Activated CD4-positive, alpha-beta T cell treated with anti-CD3 and anti-CD28 coated beads for 36 hours (primary cell): ENCODE data around the gene ADAM15. TPM values are rescaled to one million over a fixed set of nuclear protein-coding genes. Genes with fewer than 3 reads are reported as not detected.

Source experiments
- ATAC-seq: fragments of 200-7000 bp; cut with Tn5 transposase; one replicate; pipeline ENCODE4 v1.10.0; 2021; ENCODE audit warnings: mild to moderate bottlenecking, moderate library complexity
- CTCF ChIA-PET: fragments of 350-600 bp; sonication (Branson Sonifier 250); formaldehyde crosslinking; loops from one replicate; lab custom pipeline; 2021; ENCODE audit warnings: antibody characterized with exemption; lab: Charles Lee
- POLR2A ChIA-PET: fragments of 350-600 bp; sonication (Branson Sonifier 250); formaldehyde crosslinking; loops from one replicate; lab custom pipeline; 2021; ENCODE audit warnings: antibody characterized with exemption, inconsistent platforms; lab: Charles Lee
- DNase-seq: peaks from one replicate; pipeline ENCODE4 v3.0.0-alpha.2; 2020
- H3K27ac Mint-ChIP-seq: one replicate; pipeline ENCODE4 v1.8.0; 2021; ENCODE audit warnings: mixed read lengths
- H3K27me3 Mint-ChIP-seq: one replicate; pipeline ENCODE4 v1.8.0; 2021; ENCODE audit warnings: mixed read lengths
- H3K36me3 Mint-ChIP-seq: one replicate; pipeline ENCODE4 v1.8.0; 2021; ENCODE audit warnings: low read depth, mixed read lengths
- H3K4me1 Mint-ChIP-seq: one replicate; pipeline ENCODE4 v1.8.0; 2021; ENCODE audit warnings: mixed read lengths
- H3K4me3 Mint-ChIP-seq: one replicate; pipeline ENCODE4 v1.8.0; 2021; ENCODE audit warnings: mild to moderate bottlenecking, moderate library complexity, mixed read lengths
- H3K9me3 Mint-ChIP-seq: one replicate; pipeline ENCODE4 v1.8.0; 2021; ENCODE audit warnings: low read depth, mixed read lengths
- intact Hi-C, 2 experiments: fragments of 100-400 bp; cut with DNase I in 1 of 2; cut with micrococcal nuclease in 1 of 2; formaldehyde crosslinking; loops; one replicate each; pipeline versions ENCODE4 v1.14.2 to v1.15.1; 2022 to 2024; cut with DNase I, micrococcal nuclease
- total RNA-seq, 2 experiments: library from RNA; stranded (reverse); gene quantifications; one replicate each; pipeline ENCODE4 v1.2.3, GENCODE V29; 2021

ADAM15 gene
- total RNA-seq, 2 experiments from 2014 or later: 42.4 to 48.8 TPM

- DNase-seq: peak; percentile 45
- POLR2A ChIA-PET: interaction anchor here (1.1 kb wide), 1 partner anchor 97 kb away, joined by 5 read pairs; the partner anchor contains the start of gene FLAD1
Measured at GRCh38 chr1:155079487-155080311, 28.6 kb downstream of the ADAM15 start.

GRCh38 chr1:155080312-155081228, 29.5 kb downstream of the ADAM15 start:
- H3K9me3 Mint-ChIP-seq: no peaks in the 10 kb centered on the region
- ChIA-PET POLR2A (interaction anchor here (0.7 to 1.1 kb wide), 2 partner anchors 98 to 114 kb away, joined by 5 to 7 read pairs; partner anchors contain the start of gene FLAD1), CTCF (interaction anchor here (1.0 to 2.0 kb wide), 6 partner anchors 10 to 92 kb away, joined by 3 to 5 read pairs (median 4); partner anchors contain the start of genes ADAM15 and KRTCAP2)
- DNase-seq: peak; percentile 65
- no peak overlapping the region for H3K27ac Mint-ChIP-seq
- ATAC-seq: no peak
- H3K4me1 Mint-ChIP-seq: peaks cover 51% of the 10 kb centered on the region
- peaks cover 1% of the 10 kb centered on the region for H3K36me3 Mint-ChIP-seq
- peaks cover 35% of the 10 kb centered on the region for H3K27me3 Mint-ChIP-seq
- peak overlapping the region; percentile 42 for H3K4me3 Mint-ChIP-seq
- intact Hi-C loops: no loop called here

More at GRCh38 chr1:155079487-155080311, 28.6 kb downstream of the ADAM15 start:
- H3K9me3 Mint-ChIP-seq: no peaks in the 10 kb centered on the region
- H3K4me3 Mint-ChIP-seq: peak overlapping the region; percentile 61
- peaks cover 35% of the 10 kb centered on the region for H3K27me3 Mint-ChIP-seq
- H3K27ac Mint-ChIP-seq: peak overlapping the region; percentile 15
- CTCF ChIA-PET: interaction anchor here (1.6 to 2.9 kb wide), 4 partner anchors 9 to 93 kb away, joined by 3 to 20 read pairs (median 10); partner anchors contain the start of genes EFNA4 and KRTCAP2
- no peak for ATAC-seq
- peaks cover 1% of the 10 kb centered on the region for H3K36me3 Mint-ChIP-seq
- H3K4me1 Mint-ChIP-seq: peaks cover 48% of the 10 kb centered on the region
- intact Hi-C loops: no loop called here

GRCh38 chr1:155081472-155082300, 30.6 kb downstream of the ADAM15 start:
- Mint-ChIP-seq H3K36me3 (peaks cover 1% of the 10 kb centered on the region), H3K27ac (peak overlapping the region; percentile 2), H3K27me3 (peaks cover 35% of the 10 kb centered on the region), H3K4me3 (peak overlapping the region; percentile 42), H3K9me3 (no peaks in the 10 kb centered on the region), H3K4me1 (peaks cover 54% of the 10 kb centered on the region)
- peak; percentile 64 for DNase-seq
- ATAC-seq: no peak
- intact Hi-C loops: no loop called here
- ChIA-PET CTCF (interaction anchor here (1.0 to 4.8 kb wide), 7 partner anchors 9 to 91 kb away, joined by 3 to 81 read pairs (median 4); partner anchors contain the start of genes ADAM15, EFNA4 and KRTCAP2), POLR2A (no interaction called here)

- H3K36me3 Mint-ChIP-seq: peaks cover 1% of the 10 kb centered on the region
- POLR2A ChIA-PET: no interaction called here
- peaks cover 54% of the 10 kb centered on the region for H3K4me1 Mint-ChIP-seq
- H3K9me3 Mint-ChIP-seq: no peaks in the 10 kb centered on the region
- peaks cover 35% of the 10 kb centered on the region for H3K27me3 Mint-ChIP-seq
- no peak overlapping the region for H3K27ac Mint-ChIP-seq
- ATAC-seq: no peak
- intact Hi-C loops: no loop called here
- CTCF ChIA-PET: interaction anchor here (1.2 to 4.8 kb wide), 2 partner anchors 9 to 16 kb away, joined by 3 to 81 read pairs; partner anchors contain the start of gene EFNA4
- peak; percentile 64 for DNase-seq
- H3K4me3 Mint-ChIP-seq: peak overlapping the region; percentile 28
Measured at GRCh38 chr1:155082301-155083051, 31.4 kb downstream of the ADAM15 start.

GRCh38 chr1:155083052-155083541, 32.0 kb downstream of the ADAM15 start:
- H3K9me3 Mint-ChIP-seq: no peaks in the 10 kb centered on the region
- peaks cover 35% of the 10 kb centered on the region for H3K27me3 Mint-ChIP-seq
- DNase-seq (no peak), ATAC-seq (no peak)
- peaks cover 1% of the 10 kb centered on the region for H3K36me3 Mint-ChIP-seq
- peaks cover 48% of the 10 kb centered on the region for H3K4me1 Mint-ChIP-seq
- H3K4me3 Mint-ChIP-seq: no peak overlapping the region
- POLR2A ChIA-PET: no interaction called here
- CTCF ChIA-PET: interaction anchor here (0.5 to 4.8 kb wide), 5 partner anchors 8 to 324 kb away, joined by 3 to 81 read pairs (median 15); partner anchors contain the start of genes EFNA4 and KRTCAP2
- H3K27ac Mint-ChIP-seq: no peak overlapping the region
- intact Hi-C loops: no loop called here

GRCh38 chr1:155083865-155084721, 33.0 kb downstream of the ADAM15 start:
- ATAC-seq (no peak), DNase-seq (peak; percentile 78)
- Mint-ChIP-seq H3K9me3 (no peaks in the 10 kb centered on the region), H3K27ac (no peak overlapping the region), H3K36me3 (peaks cover 1% of the 10 kb centered on the region), H3K4me3 (peak overlapping the region; percentile 82), H3K27me3 (peaks cover 35% of the 10 kb centered on the region), H3K4me1 (peaks cover 44% of the 10 kb centered on the region)
- POLR2A ChIA-PET: interaction anchor here (0.7 to 1.2 kb wide), 3 partner anchors 33 to 109 kb away, joined by 3 read pairs; no protein-coding TSS in a partner anchor
- intact Hi-C loops: loop anchor here (1.0 to 2.0 kb wide), 7 partner anchors 21 to 526 kb away; partner anchors contain the start of genes EFNA4 (in 2 of the 2), KRTCAP2 (in 2 of the 2), TRIM46 (in 2 of the 2) and PYGO2 (in 1 of the 2)
- CTCF ChIA-PET: interaction anchor here (0.9 to 4.8 kb wide), 19 partner anchors 8 to 148 kb away, joined by 3 to 81 read pairs (median 10); partner anchors contain the start of genes ADAM15, EFNA4, FLAD1 and KRTCAP2

GRCh38 chr1:155084722-155085503, 33.8 kb downstream of the ADAM15 start:
- Mint-ChIP-seq H3K27me3 (peaks cover 27% of the 10 kb centered on the region), H3K4me1 (peaks cover 36% of the 10 kb centered on the region), H3K4me3 (peak overlapping the region; percentile 82), H3K27ac (peak overlapping the region; percentile 91), H3K36me3 (no peaks in the 10 kb centered on the region), H3K9me3 (no peaks in the 10 kb centered on the region)
- intact Hi-C loops: loop anchor here (1.0 to 5.0 kb wide), 18 partner anchors 14 to 863 kb away; partner anchors contain the start of genes EFNA4 (in 2 of the 2), KRTCAP2 (in 2 of the 2), SLC50A1 (in 2 of the 2) and TRIM46 (in 2 of the 2)
- POLR2A ChIA-PET: interaction anchor here (0.5 to 1.2 kb wide), 7 partner anchors 25 to 109 kb away, joined by 3 to 5 read pairs (median 3); no protein-coding TSS in a partner anchor
- CTCF ChIA-PET: interaction anchor here (0.5 to 4.8 kb wide), 41 partner anchors 9 to 605 kb away, joined by 3 to 81 read pairs (median 4); partner anchors contain the start of genes ADAM15, EFNA4, FLAD1 and KRTCAP2
- DNase-seq (peak; percentile 97), ATAC-seq (peak; percentile 78)
